Trophoblast cell (in vitro differentiated cells and primary cell): ENCODE measurements around the gene CEBPE.
A peak's percentile ranks its signal among the peaks of the same experiment; 100 is the strongest.

ENCODE experiments used
- DNase-seq, 2 donors: peaks; one replicate each; pipeline ENCODE4 v3.0.0-alpha.2; 2016
- H2AFZ ChIP-seq: 2 replicates; pipeline ENCODE4 v1.6.1; 2013; ENCODE audit warnings: low read length, moderate library complexity, mild to moderate bottlenecking; ENCODE audit not compliant: insufficient read depth, poor library complexity
- H2AK5ac ChIP-seq: 2 replicates; pipeline ENCODE4 v1.6.1; 2013; ENCODE audit warnings: mild to moderate bottlenecking, low read length
- H2BK120ac ChIP-seq: 2 replicates; pipeline ENCODE4 v1.6.1; 2013; ENCODE audit warnings: low read length, mild to moderate bottlenecking, moderate library complexity; ENCODE audit not compliant: insufficient read depth, poor library complexity
- H2BK12ac ChIP-seq: 2 replicates; pipeline ENCODE4 v1.6.1; 2013; ENCODE audit warnings: mild to moderate bottlenecking, low read length, moderate library complexity
- H2BK5ac ChIP-seq: 2 replicates; pipeline ENCODE4 v1.6.1; 2013; ENCODE audit warnings: low read length, low read depth, moderate library complexity, mild to moderate bottlenecking; ENCODE audit not compliant: poor library complexity
- H3K14ac ChIP-seq: 2 replicates; pipeline ENCODE4 v1.6.1; 2013; ENCODE audit warnings: mild to moderate bottlenecking, low read length
- H3K18ac ChIP-seq: 2 replicates; pipeline ENCODE4 v1.6.1; 2013; ENCODE audit warnings: mild to moderate bottlenecking, low read length
- H3K23ac ChIP-seq: 2 replicates; pipeline ENCODE4 v1.6.1; 2013; ENCODE audit warnings: low read length
- H3K27ac ChIP-seq: 2 replicates; pipeline ENCODE4 v1.5.1; 2013; ENCODE audit warnings: low read depth, mild to moderate bottlenecking, inconsistent platforms, low read length, moderate library complexity
- H3K27me3 ChIP-seq: 2 replicates; pipeline ENCODE4 v1.6.1; 2013; ENCODE audit warnings: inconsistent platforms, mild to moderate bottlenecking, low read length, moderate library complexity; ENCODE audit not compliant: insufficient read depth
- H3K36me3 ChIP-seq, 2 experiments: 1 replicate in 1 of 2; 2 replicates in 1 of 2; pipeline ENCODE4 v1.6.1; 2013; ENCODE audit warnings: low read length in 2 of 2, mild to moderate bottlenecking in 2 of 2, moderate library complexity in 1 of 2; ENCODE audit not compliant: insufficient read depth in 2 of 2, control insufficient read depth in 1 of 2
- H3K4ac ChIP-seq: 2 replicates; pipeline ENCODE4 v1.6.1; 2013; ENCODE audit warnings: low read depth, mild to moderate bottlenecking, low read length, moderate library complexity
- H3K4me1 ChIP-seq, 2 experiments: 1 replicate in 1 of 2; 2 replicates in 1 of 2; pipeline ENCODE4 v1.6.1; 2013; ENCODE audit warnings: low read length in 2 of 2, mild to moderate bottlenecking in 2 of 2, moderate library complexity in 1 of 2; ENCODE audit not compliant: insufficient read depth in 2 of 2, control insufficient read depth in 1 of 2
- H3K4me2 ChIP-seq: 2 replicates; pipeline ENCODE4 v1.6.1; 2013; ENCODE audit warnings: inconsistent platforms, mild to moderate bottlenecking, low read length, moderate library complexity
- H3K4me3 ChIP-seq: 2 replicates; pipeline ENCODE4 v1.5.1; 2013; ENCODE audit warnings: mild to moderate bottlenecking, low read depth, low read length, inconsistent platforms
- H3K79me1 ChIP-seq: one replicate; pipeline ENCODE4 v1.6.1; 2013; ENCODE audit warnings: low read length
- H3K79me2 ChIP-seq: 2 replicates; pipeline ENCODE4 v1.6.1; 2013; ENCODE audit warnings: low read length, mild to moderate bottlenecking; ENCODE audit not compliant: control insufficient read depth, insufficient read depth, poor library complexity
- H3K9ac ChIP-seq: 2 replicates; pipeline ENCODE4 v1.6.1; 2013; ENCODE audit warnings: mild to moderate bottlenecking, low read length
- H3K9me3 ChIP-seq: 2 replicates; pipeline ENCODE4 v1.6.1; 2013; ENCODE audit warnings: low read depth, mild to moderate bottlenecking, control low read depth, inconsistent platforms, low read length; ENCODE audit not compliant: insufficient read depth
- H4K12ac ChIP-seq: 2 replicates; pipeline ENCODE4 v1.6.1; 2013; ENCODE audit warnings: low read depth, mild to moderate bottlenecking, low read length, moderate library complexity
- H4K8ac ChIP-seq: 2 replicates; pipeline ENCODE4 v1.6.1; 2013; ENCODE audit warnings: low read depth, mild to moderate bottlenecking, low read length, moderate library complexity
- H4K91ac ChIP-seq: one replicate; pipeline ENCODE4 v1.6.1; 2013; ENCODE audit warnings: low read depth, mild to moderate bottlenecking, low read length, moderate library complexity
- WGBS: extraction: QIAGEN DNeasy Blood & Tissue Kit; methylation state at CpG from one replicate; pipeline ENCODE4 v1.1.7; 2013; ENCODE audit warnings: missing lambda C conversion rate; ENCODE audit not compliant: insufficient read length, insufficient coverage; ENCODE audit errors: extremely low coverage; 5-methylcytosine and 5-hydroxymethylcytosine counted together

Gene CEBPE

GRCh38 chr14:23147676-23148075 lies 28.6 kb upstream of the CEBPE start:
- Histone ChIP-seq H2BK120ac (peak overlapping the region; percentile 47), H2AK5ac (peak overlapping the region; percentile 61), H3K27me3 (no peaks in the 10 kb centered on the region), H3K4me1 (peaks cover 11 to 24% of the 10 kb centered on the region in 2 experiments), H3K9ac (no peak overlapping the region), H3K27ac (peak overlapping the region; percentile 4), H4K12ac (no peak overlapping the region), H3K4me2 (no peak overlapping the region), H4K91ac (peak overlapping the region; percentile 80), H3K14ac (no peak overlapping the region), H3K79me2 (no peaks in the 10 kb centered on the region), H4K8ac (no peak overlapping the region), H2AFZ (no peak overlapping the region), H3K23ac (no peak overlapping the region), H2BK5ac (peak overlapping the region; percentile 50), H3K9me3 (no peaks in the 10 kb centered on the region), H3K4me3 (no peak overlapping the region), H2BK12ac (peak overlapping the region; percentile 84), H3K36me3 (peaks cover 5 to 10% of the 10 kb centered on the region in 2 experiments), H3K79me1 (peaks cover 9% of the 10 kb centered on the region), H3K18ac (peak overlapping the region; percentile 58), H3K4ac (no peak overlapping the region)
- DNase-seq, result no peak
- no CpG with 5 or more reads among the region's 1 CpG for WGBS

- Histone ChIP-seq H3K4me2 (no peak overlapping the region), H3K79me1 (peaks cover 9% of the 10 kb centered on the region), H2BK5ac (no peak overlapping the region), H4K91ac (peak overlapping the region; percentile 6), H2AFZ (no peak overlapping the region), H2BK12ac (no peak overlapping the region), H3K4me1 (peaks cover 13 to 28% of the 10 kb centered on the region in 2 experiments), H2BK120ac (no peak overlapping the region), H4K12ac (no peak overlapping the region), H3K27me3 (no peaks in the 10 kb centered on the region), H3K79me2 (no peaks in the 10 kb centered on the region), H3K36me3 (peaks cover 5 to 13% of the 10 kb centered on the region in 2 experiments), H2AK5ac (no peak overlapping the region), H4K8ac (no peak overlapping the region), H3K9ac (no peak overlapping the region), H3K4me3 (no peak overlapping the region), H3K23ac (no peak overlapping the region), H3K9me3 (no peaks in the 10 kb centered on the region), H3K4ac (no peak overlapping the region), H3K27ac (peak overlapping the region; percentile 55), H3K14ac (no peak overlapping the region), H3K18ac (no peak overlapping the region)
- DNase-seq, result no peak
- WGBS, result no CpG with 5 or more reads among the region's 4 CpGs
Observed at GRCh38 chr14:23146980-23147379, 27.9 kb upstream of the CEBPE start.

- Histone ChIP-seq H3K4me1 (peaks cover 13 to 29% of the 10 kb centered on the region in 2 experiments), H3K36me3 (peaks cover 5 to 13% of the 10 kb centered on the region in 2 experiments), H2BK5ac (peak overlapping the region; percentile 4)
Observed at GRCh38 chr14:23146351-23146910, 27.4 kb upstream of the CEBPE start.

GRCh38 chr14:23145794-23146350 lies 26.8 kb upstream of the CEBPE start:
- Histone ChIP-seq H4K8ac (no peak overlapping the region), H3K79me2 (no peaks in the 10 kb centered on the region), H3K4ac (no peak overlapping the region), H3K27me3 (no peaks in the 10 kb centered on the region), H2AFZ (no peak overlapping the region), H3K36me3 (peaks cover 3 to 13% of the 10 kb centered on the region in 2 experiments), H2BK120ac (no peak overlapping the region), H3K9ac (no peak overlapping the region), H2BK12ac (no peak overlapping the region), H3K4me1 (peaks cover 13 to 29% of the 10 kb centered on the region in 2 experiments), H3K9me3 (no peaks in the 10 kb centered on the region), H3K14ac (no peak overlapping the region), H3K4me3 (no peak overlapping the region), H3K79me1 (peaks cover 9% of the 10 kb centered on the region), H3K27ac (peak overlapping the region; percentile 69), H4K91ac (no peak overlapping the region), H2AK5ac (no peak overlapping the region), H3K4me2 (no peak overlapping the region), H3K18ac (no peak overlapping the region), H4K12ac (no peak overlapping the region), H2BK5ac (peak overlapping the region; percentile 3), H3K23ac (no peak overlapping the region)
- WGBS, result no CpG with 5 or more reads among the region's 4 CpGs
- DNase-seq, result peak; percentile 65 to 79

More at GRCh38 chr14:23146351-23146910, 27.4 kb upstream of the CEBPE start:
- DNase-seq, result peak; percentile 69 to 87
- Histone ChIP-seq H2BK12ac (peak overlapping the region; percentile 0), H3K4me2 (no peak overlapping the region), H3K9ac (no peak overlapping the region), H3K79me2 (no peaks in the 10 kb centered on the region), H3K23ac (no peak overlapping the region), H3K14ac (no peak overlapping the region), H2AK5ac (no peak overlapping the region), H3K4me3 (no peak overlapping the region), H2BK120ac (no peak overlapping the region), H3K4ac (no peak overlapping the region), H3K18ac (no peak overlapping the region), H3K9me3 (no peaks in the 10 kb centered on the region), H3K79me1 (peaks cover 9% of the 10 kb centered on the region), H4K12ac (no peak overlapping the region), H3K27me3 (no peaks in the 10 kb centered on the region), H2AFZ (no peak overlapping the region), H4K8ac (no peak overlapping the region), H4K91ac (peak overlapping the region; percentile 6), H3K27ac (peak overlapping the region; percentile 69)
- no CpG with 5 or more reads among the region's 2 CpGs for WGBS
